ENCODE results near the gene TTC27. TPM values are rescaled to one million over a fixed set of nuclear protein-coding genes. Genes with fewer than 3 reads are reported as not detected.

Gene TTC27
- total and polyA plus RNA-seq, 2 of the 13 experiments (the other 11 are each of a cell fraction or from before 2014, with no cell fraction given) = 26.7 to 44.7 TPM

DNA sequence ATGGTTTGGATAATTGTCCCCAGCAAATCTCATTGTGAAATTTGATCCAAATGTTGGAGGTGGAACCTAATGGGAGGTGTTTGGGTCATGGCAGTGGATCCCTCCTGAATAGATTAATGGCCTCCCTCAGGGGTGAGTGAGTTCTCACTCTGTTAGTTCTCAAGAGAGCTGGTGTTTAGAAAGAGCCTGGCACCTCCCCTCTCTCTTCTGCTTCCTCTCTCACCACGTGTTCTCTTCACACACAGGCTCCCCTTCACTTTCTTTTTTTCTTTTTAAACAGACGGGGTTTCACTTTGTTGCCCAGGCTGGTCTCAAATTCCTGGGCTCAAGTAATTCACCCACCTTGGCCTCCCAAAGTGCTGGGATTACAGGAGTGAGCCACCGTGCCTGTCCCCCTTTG lies 207.3 kb downstream of the TTC27 start:
- no peaks in the 10 kb centered on the region for H4K20me1 ChIP-seq (ENCODE audit: insufficient read depth, low read length)
- H3K9me3 ChIP-seq (ENCODE audit: low read length) = no peaks in the 10 kb centered on the region
- no peak overlapping the region for H3K9ac ChIP-seq (ENCODE audit: insufficient read depth, low read depth, low read length)
- H3K4me2 ChIP-seq (ENCODE audit: low read depth, low read length) = no peak overlapping the region
- H3K27ac ChIP-seq (ENCODE audit: extremely low read length, insufficient read depth, low read length) = no peak overlapping the region
- peaks cover 0 to 22% of the 10 kb centered on the region in 2 experiments; a peak in 3 of 5 replicates for H3K27me3 ChIP-seq (ENCODE audit: control insufficient read depth in 1 of 2, insufficient read depth in 2 of 2, low read length in 2 of 2)
- TF ChIP-seq AHR (CRISPR knock-in tag; IDR thresholded peaks at IDR 0.05) (no peak), HMG20A (CRISPR knock-in tag; IDR thresholded peaks at IDR 0.05; ENCODE audit: borderline replicate concordance) (no peak), ZNF616 (CRISPR knock-in tag; IDR thresholded peaks at IDR 0.05; ENCODE audit: low read depth) (no peak), ZFAT (CRISPR knock-in tag; conservative IDR thresholded peaks at IDR 0.05) (no peak), KDM5B (CRISPR knock-in tag; IDR thresholded peaks at IDR 0.05; ENCODE audit: borderline replicate concordance) (no peak), ZNF607 (CRISPR knock-in tag; IDR thresholded peaks at IDR 0.05; ENCODE audit: borderline replicate concordance) (no peak), SSRP1 (CRISPR knock-in tag; IDR thresholded peaks at IDR 0.05) (no peak), ZNF605 (CRISPR knock-in tag; IDR thresholded peaks at IDR 0.05) (no peak), KAT7 (CRISPR knock-in tag; IDR thresholded peaks at IDR 0.05; ENCODE audit: borderline replicate concordance) (no peak), ERF (CRISPR knock-in tag; IDR thresholded peaks at IDR 0.05) (no peak), POLR2AphosphoS5 (IDR thresholded peaks at IDR 0.05; ENCODE audit: low read depth, low read length) (no peak), ZNF343 (CRISPR knock-in tag; IDR thresholded peaks at IDR 0.05) (no peak), TBX2 (CRISPR knock-in tag; IDR thresholded peaks at IDR 0.05; ENCODE audit: borderline replicate concordance) (no peak), ZNF557 (CRISPR knock-in tag; IDR thresholded peaks at IDR 0.05) (no peak), SMAD1 (CRISPR knock-in tag; IDR thresholded peaks at IDR 0.05; ENCODE audit: borderline replicate concordance, low read depth) (no peak), ZNF841 (CRISPR knock-in tag; IDR thresholded peaks at IDR 0.05; ENCODE audit: borderline replicate concordance) (no peak)
- TF ChIP-seq, protein P1, sequence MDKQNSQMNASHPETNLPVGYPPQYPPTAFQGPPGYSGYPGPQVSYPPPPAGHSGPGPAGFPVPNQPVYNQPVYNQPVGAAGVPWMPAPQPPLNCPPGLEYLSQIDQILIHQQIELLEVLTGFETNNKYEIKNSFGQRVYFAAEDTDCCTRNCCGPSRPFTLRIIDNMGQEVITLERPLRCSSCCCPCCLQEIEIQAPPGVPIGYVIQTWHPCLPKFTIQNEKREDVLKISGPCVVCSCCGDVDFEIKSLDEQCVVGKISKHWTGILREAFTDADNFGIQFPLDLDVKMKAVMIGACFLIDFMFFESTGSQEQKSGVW (CRISPR knock-in tag; IDR thresholded peaks at IDR 0.05; ENCODE audit: borderline replicate concordance) = no peak
- TF ChIP-seq, protein P2, sequence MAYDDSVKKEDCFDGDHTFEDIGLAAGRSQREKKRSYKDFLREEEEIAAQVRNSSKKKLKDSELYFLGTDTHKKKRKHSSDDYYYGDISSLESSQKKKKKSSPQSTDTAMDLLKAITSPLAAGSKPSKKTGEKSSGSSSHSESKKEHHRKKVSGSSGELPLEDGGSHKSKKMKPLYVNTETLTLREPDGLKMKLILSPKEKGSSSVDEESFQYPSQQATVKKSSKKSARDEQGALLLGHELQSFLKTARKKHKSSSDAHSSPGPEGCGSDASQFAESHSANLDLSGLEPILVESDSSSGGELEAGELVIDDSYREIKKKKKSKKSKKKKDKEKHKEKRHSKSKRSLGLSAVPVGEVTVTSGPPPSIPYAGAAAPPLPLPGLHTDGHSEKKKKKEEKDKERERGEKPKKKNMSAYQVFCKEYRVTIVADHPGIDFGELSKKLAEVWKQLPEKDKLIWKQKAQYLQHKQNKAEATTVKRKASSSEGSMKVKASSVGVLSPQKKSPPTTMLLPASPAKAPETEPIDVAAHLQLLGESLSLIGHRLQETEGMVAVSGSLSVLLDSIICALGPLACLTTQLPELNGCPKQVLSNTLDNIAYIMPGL (CRISPR knock-in tag; IDR thresholded peaks at IDR 0.05; ENCODE audit: borderline replicate concordance in 1 of 2, low read depth in 1 of 2) = no peak
- TF ChIP-seq, protein P3, sequence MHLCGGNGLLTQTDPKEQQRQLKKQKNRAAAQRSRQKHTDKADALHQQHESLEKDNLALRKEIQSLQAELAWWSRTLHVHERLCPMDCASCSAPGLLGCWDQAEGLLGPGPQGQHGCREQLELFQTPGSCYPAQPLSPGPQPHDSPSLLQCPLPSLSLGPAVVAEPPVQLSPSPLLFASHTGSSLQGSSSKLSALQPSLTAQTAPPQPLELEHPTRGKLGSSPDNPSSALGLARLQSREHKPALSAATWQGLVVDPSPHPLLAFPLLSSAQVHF (CRISPR knock-in tag; IDR thresholded peaks at IDR 0.05) = no peak
- intact Hi-C loops (cut with micrococcal nuclease; ENCODE audit: unreplicated experiment) = no loop called here
- no peak for FAIRE-seq
- no peak overlapping the region for H2AFZ ChIP-seq (ENCODE audit: low read length)
- ChIA-PET CTCF (ENCODE audit: low intra/inter-chr PET ratio, low total read pairs) (no interaction called here), POLR2A (no interaction called here)
- in situ Hi-C loops (cut with HindIII; ENCODE audit: extremely low pct_ligation_motif_present, low pct_unique_long_range_greater_than_20kb) = no loop called here
- 17% methylated on average over 3 of the region's 3 CpGs for WGBS (ENCODE audit: low lambda C conversion rate)
- DNase-seq (ENCODE audit: low spot score) = no peak
- H3K79me2 ChIP-seq (ENCODE audit: insufficient read depth, low read length) = no peaks in the 10 kb centered on the region
- no peaks in the 10 kb centered on the region for H3K36me3 ChIP-seq (replicated peaks in 1 of 2; ENCODE audit: control insufficient read depth in 1 of 2, insufficient read depth in 2 of 2, low read length in 2 of 2)
- ATAC-seq = no peak
- H3K4me3 ChIP-seq (replicated peaks in 1 of 3; ENCODE audit: insufficient read depth in 1 of 3, low read depth in 2 of 3, low read length in 3 of 3) = no peak overlapping the region
- peaks cover 8% of the 10 kb centered on the region; the same call in 1 of the 2 replicates for H3K4me1 ChIP-seq (ENCODE audit: insufficient read depth, low read length)
- no TSS peak for BruUV-seq (replicated peaks)

Data from HepG2 (cell line).